ENCODE results near the gene KRT80. TPM values are rescaled to one million over a fixed set of nuclear protein-coding genes. Genes with fewer than 3 reads are reported as not detected.

The KRT80 gene
- total RNA-seq, 1 donor from 2014 or later, result not detected

DNA sequence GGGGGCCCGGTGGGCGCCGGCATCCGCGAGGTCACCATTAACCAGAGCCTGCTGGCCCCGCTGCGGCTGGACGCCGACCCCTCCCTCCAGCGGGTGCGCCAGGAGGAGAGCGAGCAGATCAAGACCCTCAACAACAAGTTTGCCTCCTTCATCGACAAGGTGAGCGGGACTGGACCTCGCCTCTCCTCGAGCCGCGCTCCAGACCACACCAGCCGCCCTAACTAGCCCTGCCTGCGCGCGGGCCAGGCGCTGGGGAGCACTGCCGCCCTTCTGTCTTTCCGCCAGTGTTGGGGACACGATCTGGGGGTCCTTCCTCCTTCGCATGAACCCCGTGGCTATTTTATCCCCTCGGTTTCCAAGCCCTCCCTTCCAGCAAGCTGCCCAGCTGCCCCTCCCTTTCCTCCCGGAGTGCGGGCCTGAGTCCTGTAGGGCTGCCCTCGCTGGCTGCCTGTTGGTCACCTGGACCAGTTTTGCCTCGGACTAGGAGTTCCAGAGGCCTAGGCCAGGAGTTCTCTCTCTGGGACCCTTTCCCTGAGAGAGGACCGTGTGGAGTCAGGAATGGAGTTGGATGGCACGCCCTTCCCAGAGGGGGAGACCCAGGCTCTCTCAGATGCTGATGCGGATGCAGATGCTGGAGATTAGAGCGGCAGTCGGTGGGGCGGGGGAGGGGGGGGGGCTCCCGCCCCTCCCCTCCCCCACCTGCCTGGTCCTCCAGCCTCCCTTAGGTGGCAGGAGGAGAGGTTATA is 41.8 kb upstream of the KRT80 start:
- H3K36me3 Mint-ChIP-seq (ENCODE audit: low read depth), result no peaks in the 10 kb centered on the region
- no peak overlapping the region for H3K27ac Mint-ChIP-seq
- no peaks in the 10 kb centered on the region for H3K9me3 Mint-ChIP-seq
- peaks cover 45% of the 10 kb centered on the region for H3K27me3 Mint-ChIP-seq (ENCODE audit: insufficient read depth)
- H3K4me1 Mint-ChIP-seq (ENCODE audit: low read depth), result peaks cover 5% of the 10 kb centered on the region
- intact Hi-C loops (cut with micrococcal nuclease), result loop anchor here (1.0 kb wide), 1 partner anchor 10 kb away; no protein-coding TSS in a partner anchor
- H3K4me3 Mint-ChIP-seq, result peak overlapping the region; percentile 11
- no peak for DNase-seq (ENCODE audit: low spot score)

DNA sequence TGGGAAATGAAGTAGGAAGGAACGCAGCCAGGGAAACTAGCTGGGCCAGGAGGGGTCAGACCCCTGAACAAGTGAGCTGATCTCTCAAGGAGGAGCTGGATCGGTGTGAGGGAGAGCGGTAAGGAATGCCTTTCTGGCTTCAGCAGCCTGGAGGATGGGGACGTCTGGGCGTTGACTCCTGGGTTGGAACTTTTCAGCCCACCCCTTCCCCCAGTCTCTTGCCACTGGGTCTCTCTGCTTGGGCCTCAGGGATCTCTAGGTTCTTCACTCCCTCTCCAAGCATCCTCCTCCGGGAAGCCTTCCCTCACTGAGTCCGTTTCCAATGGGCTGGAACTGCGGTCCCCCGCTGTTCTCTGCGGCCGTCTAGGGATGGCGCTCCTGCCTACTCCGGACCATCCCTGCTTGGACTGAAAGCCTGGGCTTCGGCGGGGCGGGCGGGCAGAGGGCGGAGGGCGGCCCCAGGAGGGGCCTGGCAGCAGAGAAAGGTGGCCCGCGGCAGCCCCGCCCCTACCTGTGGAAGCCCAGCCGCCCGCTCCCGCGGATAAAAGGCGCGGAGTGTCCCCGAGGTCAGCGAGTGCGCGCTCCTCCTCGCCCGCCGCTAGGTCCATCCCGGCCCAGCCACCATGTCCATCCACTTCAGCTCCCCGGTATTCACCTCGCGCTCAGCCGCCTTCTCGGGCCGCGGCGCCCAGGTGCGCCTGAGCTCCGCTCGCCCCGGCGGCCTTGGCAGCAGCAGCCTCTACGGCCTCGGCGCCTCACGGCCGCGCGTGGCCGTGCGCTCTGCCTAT is 41.1 kb upstream of the KRT80 start, which contains the start of gene KRT7:
Gene KRT7, plus strand, starts transcription at position 570 of the 788 bp plus-strand sequence. Its CDS starts 54 bp downstream, at position 624.
- H3K36me3 Mint-ChIP-seq (ENCODE audit: low read depth), result no peaks in the 10 kb centered on the region
- peak within 1 kb of the TSS; percentile 11 for H3K4me3 Mint-ChIP-seq
- intact Hi-C loops (cut with micrococcal nuclease), result no loop called here
- H3K9me3 Mint-ChIP-seq, result no peaks in the 10 kb centered on the region
- H3K27me3 Mint-ChIP-seq (ENCODE audit: insufficient read depth), result peaks cover 43% of the 10 kb centered on the region
- peaks cover 5% of the 10 kb centered on the region for H3K4me1 Mint-ChIP-seq (ENCODE audit: low read depth)
- H3K27ac Mint-ChIP-seq, result no peak within 1 kb of the TSS
- no peak for DNase-seq (ENCODE audit: low spot score)

DNA sequence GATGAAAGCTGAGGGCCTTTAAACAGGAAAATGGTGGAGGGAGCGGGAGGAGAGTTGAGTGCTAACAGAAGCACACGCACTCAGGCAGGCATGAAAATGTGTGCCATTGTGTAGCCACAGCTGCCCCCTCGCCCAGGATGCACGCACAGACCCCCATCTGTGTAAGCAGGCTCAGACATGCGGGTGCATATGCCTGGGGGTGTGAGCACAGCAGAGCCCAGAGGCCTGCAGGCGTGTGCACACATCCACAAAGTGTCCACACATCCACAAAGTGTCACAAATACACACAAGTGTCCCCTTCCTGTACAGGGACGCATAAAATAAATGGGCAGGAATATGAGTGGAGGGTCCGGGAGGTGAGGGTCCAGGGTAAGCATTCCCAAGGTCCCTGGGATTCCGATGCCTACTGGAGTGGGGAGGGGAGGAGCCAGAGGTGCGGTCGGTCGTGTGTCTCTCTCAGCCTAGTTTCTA is 40.4 kb upstream of the KRT80 start:
- H3K4me3 Mint-ChIP-seq, result no peak overlapping the region

DNA sequence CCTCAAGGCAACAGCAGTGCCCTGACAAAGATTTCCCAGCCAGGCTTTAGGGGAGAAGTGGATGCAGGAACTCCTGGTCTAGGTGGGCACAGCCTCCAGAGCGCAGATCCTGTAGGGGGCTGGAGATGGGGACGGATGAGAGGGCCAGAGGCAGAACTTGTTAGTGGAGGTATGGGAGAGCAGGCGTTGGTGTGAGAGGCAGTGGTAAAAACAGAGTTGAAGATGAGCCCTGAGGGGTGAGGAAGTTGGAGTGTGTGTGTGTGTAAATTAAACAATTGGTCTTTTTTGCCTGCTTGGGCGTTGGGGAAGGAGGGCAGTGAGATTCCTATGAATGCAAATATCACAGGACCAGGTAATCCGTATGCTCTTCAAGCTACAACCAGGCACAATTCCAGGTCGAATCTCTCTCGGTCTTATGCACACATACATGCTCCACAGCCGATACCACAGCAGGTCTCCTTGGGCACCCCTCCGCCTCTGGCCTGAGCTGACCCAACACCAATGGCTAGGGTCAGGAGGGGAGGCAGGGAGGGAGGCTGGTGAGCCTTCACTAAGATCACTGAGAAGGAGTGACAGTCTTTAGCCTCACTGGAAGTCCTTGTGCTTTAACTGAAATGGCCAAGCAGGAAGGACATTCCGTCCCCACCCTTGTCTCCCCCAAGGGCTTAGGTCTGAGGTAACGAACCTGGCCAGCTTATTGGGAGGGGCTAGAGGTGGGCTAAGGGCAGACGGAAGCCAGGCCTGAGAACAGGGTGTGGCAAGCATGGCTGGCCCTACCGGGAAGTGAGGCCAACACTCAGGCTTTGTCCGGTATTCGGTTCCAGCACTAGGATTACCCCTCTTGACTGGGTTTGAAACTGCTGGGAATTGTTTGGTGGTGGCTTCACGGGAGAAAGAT is 39.7 kb upstream of the KRT80 start:
- no peaks in the 10 kb centered on the region for H3K9me3 Mint-ChIP-seq
- H3K27me3 Mint-ChIP-seq (ENCODE audit: insufficient read depth), result peaks cover 53% of the 10 kb centered on the region
- H3K4me3 Mint-ChIP-seq, result no peak overlapping the region
- no peak overlapping the region for H3K27ac Mint-ChIP-seq
- intact Hi-C loops (cut with micrococcal nuclease), result no loop called here
- no peak for DNase-seq (ENCODE audit: low spot score)
- peaks cover 5% of the 10 kb centered on the region for H3K4me1 Mint-ChIP-seq (ENCODE audit: low read depth)
- no peaks in the 10 kb centered on the region for H3K36me3 Mint-ChIP-seq (ENCODE audit: low read depth)

More for the DNA sequence above, 40.4 kb upstream of the KRT80 start:
- H3K27ac Mint-ChIP-seq, result no peak overlapping the region
- DNase-seq (ENCODE audit: low spot score), result no peak
- H3K4me1 Mint-ChIP-seq (ENCODE audit: low read depth), result peaks cover 5% of the 10 kb centered on the region
- intact Hi-C loops (cut with micrococcal nuclease), result no loop called here
- no peaks in the 10 kb centered on the region for H3K9me3 Mint-ChIP-seq
- peaks cover 48% of the 10 kb centered on the region for H3K27me3 Mint-ChIP-seq (ENCODE audit: insufficient read depth)
- H3K36me3 Mint-ChIP-seq (ENCODE audit: low read depth), result no peaks in the 10 kb centered on the region

DNA sequence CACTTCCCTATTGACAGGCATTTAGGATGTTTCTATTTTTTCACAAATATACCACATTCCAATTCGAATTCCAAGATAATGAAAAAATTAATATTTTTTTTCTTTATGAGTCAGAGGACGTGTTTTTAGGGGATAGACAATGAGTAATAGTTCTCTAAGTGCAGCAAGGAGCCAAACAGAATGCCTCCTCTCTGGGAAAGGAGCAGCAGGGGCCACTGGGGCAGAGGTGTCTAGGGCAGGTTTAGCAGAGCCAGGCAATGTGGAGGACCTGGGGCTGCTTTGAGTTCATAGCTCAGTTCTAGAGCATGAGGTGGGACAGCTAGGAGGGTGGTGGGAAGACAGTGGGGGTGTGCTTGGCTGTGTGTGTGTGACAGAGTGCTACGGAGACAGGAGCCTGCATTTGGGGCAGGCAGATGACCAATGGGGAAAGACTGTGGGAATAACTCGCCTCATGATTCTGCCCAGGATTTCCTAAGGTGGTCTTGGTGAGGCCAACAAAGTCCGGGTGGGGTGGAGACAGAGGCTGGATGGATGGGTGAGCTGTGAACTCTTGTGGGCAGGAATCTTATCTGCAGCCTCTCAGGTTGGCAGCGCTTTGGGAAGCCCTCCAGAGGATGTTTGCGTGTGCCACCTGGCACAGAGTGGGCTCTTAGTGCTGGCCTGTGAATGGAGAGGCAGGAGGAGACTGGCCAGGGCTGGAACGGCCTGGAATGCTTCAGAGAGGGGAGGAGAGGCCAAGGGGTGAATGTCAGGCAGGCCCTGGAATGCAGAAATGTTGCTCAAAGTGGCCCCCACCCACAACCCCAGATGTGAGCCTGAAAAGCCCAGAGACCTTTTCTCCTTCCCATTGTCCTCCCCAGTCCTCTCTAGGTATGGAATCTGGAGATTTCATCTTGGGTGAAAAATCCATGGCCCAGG is 38.8 kb upstream of the KRT80 start:
- Mint-ChIP-seq H3K9me3 (no peaks in the 10 kb centered on the region), H3K36me3 (ENCODE audit: low read depth) (no peaks in the 10 kb centered on the region), H3K27me3 (ENCODE audit: insufficient read depth) (peaks cover 59% of the 10 kb centered on the region), H3K4me3 (no peak overlapping the region), H3K27ac (no peak overlapping the region), H3K4me1 (ENCODE audit: low read depth) (peaks cover 5% of the 10 kb centered on the region)
- intact Hi-C loops (cut with micrococcal nuclease), result no loop called here
- no peak for DNase-seq (ENCODE audit: low spot score)

DNA sequence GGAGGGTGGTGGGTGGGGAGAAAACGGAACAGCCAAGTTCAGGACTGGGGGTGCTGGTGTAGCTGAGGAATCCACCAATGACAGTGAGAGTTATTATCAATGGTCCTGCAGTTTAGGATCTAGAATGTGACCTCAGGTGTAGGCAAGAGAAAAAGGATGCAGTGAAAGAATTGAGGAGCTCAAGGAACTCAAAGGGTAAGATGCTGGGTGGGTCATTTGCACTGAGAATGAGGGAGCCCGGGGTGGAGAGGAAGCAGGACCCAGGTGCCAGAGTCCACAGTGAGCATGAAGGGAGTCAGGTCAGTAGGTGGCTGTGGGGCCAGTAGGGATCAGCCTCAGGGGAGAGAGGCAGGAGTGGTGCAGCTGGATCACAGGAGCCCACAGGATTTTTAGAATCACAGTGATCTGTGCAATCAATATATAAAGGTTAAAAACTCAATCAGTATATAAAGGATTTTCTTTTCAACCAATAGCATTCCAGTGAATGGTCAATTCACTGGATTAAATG is 38.1 kb upstream of the KRT80 start:
- DNase-seq (ENCODE audit: low spot score), result no peak

DNA sequence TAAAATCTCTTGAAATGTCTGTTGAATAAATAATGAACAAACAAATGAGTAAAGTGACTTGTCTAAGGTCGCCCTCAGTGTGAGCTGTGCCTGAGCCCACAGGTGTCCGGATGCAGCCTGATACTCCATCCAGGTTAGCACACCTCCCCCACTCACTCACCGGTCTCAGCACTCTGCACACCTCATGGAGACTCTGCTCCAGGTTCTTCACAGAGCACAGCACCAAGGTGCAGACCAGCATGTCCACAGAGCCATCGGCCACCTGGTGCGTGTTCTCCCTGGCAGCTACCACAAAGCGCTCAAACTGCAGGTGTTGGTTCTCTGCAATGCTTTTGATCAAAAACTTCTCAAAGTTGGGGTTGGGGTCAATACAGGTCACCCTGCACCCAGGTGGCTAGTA is 37.1 kb upstream of the KRT80 start:
- intact Hi-C loops (cut with micrococcal nuclease), result no loop called here
- Mint-ChIP-seq H3K27me3 (ENCODE audit: insufficient read depth) (peaks cover 61% of the 10 kb centered on the region), H3K4me1 (ENCODE audit: low read depth) (no peaks in the 10 kb centered on the region), H3K4me3 (no peak overlapping the region), H3K9me3 (peaks cover 5% of the 10 kb centered on the region), H3K27ac (no peak overlapping the region), H3K36me3 (ENCODE audit: low read depth) (no peaks in the 10 kb centered on the region)
- DNase-seq (ENCODE audit: low spot score), result no peak

More for the DNA sequence above, 38.1 kb upstream of the KRT80 start:
- intact Hi-C loops (cut with micrococcal nuclease), result no loop called here
- H3K4me3 Mint-ChIP-seq, result no peak overlapping the region
- no peaks in the 10 kb centered on the region for H3K9me3 Mint-ChIP-seq
- H3K27me3 Mint-ChIP-seq (ENCODE audit: insufficient read depth), result peaks cover 59% of the 10 kb centered on the region
- H3K27ac Mint-ChIP-seq, result no peak overlapping the region
- H3K36me3 Mint-ChIP-seq (ENCODE audit: low read depth), result no peaks in the 10 kb centered on the region
- peaks cover 5% of the 10 kb centered on the region for H3K4me1 Mint-ChIP-seq (ENCODE audit: low read depth)

DNA sequence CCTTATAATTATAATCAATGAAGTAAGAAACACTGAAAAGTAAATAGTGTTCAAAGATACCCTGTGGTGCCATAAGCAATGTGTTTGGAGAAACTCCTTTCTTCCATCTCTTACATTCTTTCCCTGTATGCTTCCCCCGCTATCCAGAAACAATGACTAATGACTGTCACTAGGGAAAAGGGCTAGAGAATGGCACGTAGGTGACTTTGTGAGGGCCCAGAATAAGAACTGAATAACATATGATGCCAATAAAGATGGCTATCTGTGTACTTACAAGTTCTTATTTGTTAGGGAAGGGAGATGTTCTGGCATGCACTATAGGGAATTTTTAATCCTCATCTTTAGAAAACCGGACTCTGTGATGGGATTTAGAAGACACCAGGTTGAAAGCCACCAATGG is 36.6 kb upstream of the KRT80 start:
- Mint-ChIP-seq H3K4me1 (ENCODE audit: low read depth) (no peaks in the 10 kb centered on the region), H3K9me3 (peaks cover 5% of the 10 kb centered on the region), H3K27me3 (ENCODE audit: insufficient read depth) (peaks cover 60% of the 10 kb centered on the region), H3K36me3 (ENCODE audit: low read depth) (no peaks in the 10 kb centered on the region), H3K27ac (no peak overlapping the region), H3K4me3 (no peak overlapping the region)
- no peak for DNase-seq (ENCODE audit: low spot score)
- intact Hi-C loops (cut with micrococcal nuclease), result no loop called here

DNA sequence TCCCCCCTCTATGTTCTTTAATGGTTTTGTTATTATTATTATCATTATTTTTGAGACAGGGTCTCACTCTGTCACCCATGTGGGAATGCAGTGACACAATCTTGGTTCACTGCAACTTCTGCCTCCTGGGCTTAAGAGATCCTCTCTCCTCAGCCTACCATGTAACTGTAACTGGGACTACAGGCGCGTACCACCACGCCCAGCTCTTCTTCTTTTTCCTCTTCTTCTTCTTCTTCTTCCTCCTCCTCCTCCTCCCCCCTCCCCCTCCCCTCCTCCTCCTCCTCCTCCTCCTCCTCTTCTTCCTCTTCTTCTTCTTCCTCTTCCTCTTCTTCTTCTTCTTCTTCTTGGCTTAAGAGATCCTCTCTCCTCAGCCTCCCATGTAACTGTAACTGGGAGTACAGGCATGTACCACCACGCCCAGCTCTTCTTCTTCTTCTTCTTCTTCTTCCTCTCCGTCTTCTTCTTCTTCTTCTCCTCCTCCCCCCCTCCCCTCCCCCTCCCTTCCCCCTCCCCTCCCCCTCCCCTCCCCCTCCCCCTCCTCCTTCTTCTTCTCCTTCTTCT is 35.9 kb upstream of the KRT80 start:
- Mint-ChIP-seq H3K4me1 (ENCODE audit: low read depth) (no peaks in the 10 kb centered on the region), H3K27ac (no peak overlapping the region), H3K27me3 (ENCODE audit: insufficient read depth) (peaks cover 58% of the 10 kb centered on the region), H3K36me3 (ENCODE audit: low read depth) (no peaks in the 10 kb centered on the region), H3K4me3 (no peak overlapping the region), H3K9me3 (peaks cover 5% of the 10 kb centered on the region)
- intact Hi-C loops (cut with micrococcal nuclease), result no loop called here
- no peak for DNase-seq (ENCODE audit: low spot score)

DNA sequence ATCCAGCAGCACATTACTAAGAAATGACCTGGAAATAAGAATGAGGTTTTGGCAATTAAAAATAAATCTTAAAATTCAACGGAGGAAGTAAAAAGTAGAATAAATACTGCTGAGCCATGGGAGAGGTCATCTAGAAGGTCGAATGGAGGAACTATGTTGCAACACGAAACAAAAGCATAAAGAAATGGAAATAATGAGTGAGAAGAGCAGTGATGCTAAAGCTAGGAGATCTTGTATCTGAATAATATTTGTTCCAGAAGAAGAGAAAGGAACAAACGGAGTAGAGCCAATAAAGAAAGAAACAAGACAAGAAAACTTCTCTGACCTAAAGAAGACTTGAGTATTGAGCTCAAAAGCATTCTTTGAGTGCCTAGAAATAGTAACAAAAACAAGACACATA is 34.6 kb upstream of the KRT80 start:
- H3K4me3 Mint-ChIP-seq, result no peak overlapping the region
- DNase-seq (ENCODE audit: low spot score), result no peak
- H3K9me3 Mint-ChIP-seq, result peaks cover 5% of the 10 kb centered on the region
- intact Hi-C loops (cut with micrococcal nuclease), result no loop called here
- H3K36me3 Mint-ChIP-seq (ENCODE audit: low read depth), result no peaks in the 10 kb centered on the region
- H3K27me3 Mint-ChIP-seq (ENCODE audit: insufficient read depth), result peaks cover 47% of the 10 kb centered on the region
- H3K4me1 Mint-ChIP-seq (ENCODE audit: low read depth), result peaks cover 8% of the 10 kb centered on the region
- no peak overlapping the region for H3K27ac Mint-ChIP-seq

DNA sequence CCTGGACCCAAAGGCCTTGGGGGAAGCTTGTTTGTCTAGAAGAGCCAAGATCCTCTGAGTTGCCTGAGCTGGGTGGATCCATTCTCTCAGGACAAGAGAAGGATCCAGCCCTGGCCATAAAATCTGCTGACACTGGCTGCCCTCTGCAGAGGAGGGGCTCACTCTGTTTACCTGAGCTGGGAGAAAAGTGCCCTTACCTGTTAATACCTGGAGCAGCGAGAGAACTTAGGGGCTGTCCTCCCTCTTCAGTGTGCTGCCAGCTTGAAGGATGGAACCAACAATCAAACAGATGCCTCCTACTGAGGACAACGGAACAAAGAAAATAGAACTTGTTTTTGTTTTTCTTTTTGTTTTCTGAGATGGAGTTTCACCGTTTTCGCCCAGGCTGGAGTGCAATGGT is 33.9 kb upstream of the KRT80 start:
- no peak overlapping the region for H3K27ac Mint-ChIP-seq
- H3K36me3 Mint-ChIP-seq (ENCODE audit: low read depth), result no peaks in the 10 kb centered on the region
- H3K9me3 Mint-ChIP-seq, result peaks cover 5% of the 10 kb centered on the region
- peaks cover 13% of the 10 kb centered on the region for H3K4me1 Mint-ChIP-seq (ENCODE audit: low read depth)
- no peak for DNase-seq (ENCODE audit: low spot score)
- intact Hi-C loops (cut with micrococcal nuclease), result no loop called here
- no peak overlapping the region for H3K4me3 Mint-ChIP-seq
- H3K27me3 Mint-ChIP-seq (ENCODE audit: insufficient read depth), result peaks cover 47% of the 10 kb centered on the region
